ENCODE measurements around the gene CHFR.
"Not testable (repeated sequence)": the region's sequence is repeated elsewhere in the genome, so short reads cannot be mapped to it uniquely, and the experiment has no call there.

The CHFR gene

GRCh38 chr12:132856581-132856980 lies 30.8 kb downstream of the CHFR start:
- Histone ChIP-seq H3K4me3 (ENCODE audit: low read depth, low read length) (no peak overlapping the region), H3K36me3 (replicated peaks) (peaks cover 84% of the 10 kb centered on the region), H3K27me3 (replicated peaks) (no peaks in the 10 kb centered on the region), H3K27ac (no peak overlapping the region)
- no peak for DNase-seq
- no peak for TF ChIP-seq CTCF (IDR thresholded peaks at IDR 0.05; ENCODE audit: low read depth, low read length, missing control alignments)
- in situ Hi-C loops (cut with HindIII; ENCODE audit: low pct_ligation_motif_present, low sequenced_read_pairs), result no loop called here

- DNase-seq; H3K4me3 ChIP-seq (ENCODE audit: low read depth, low read length); H3K27me3 ChIP-seq (replicated peaks); in situ Hi-C loops (cut with HindIII; ENCODE audit: low pct_ligation_motif_present, low sequenced_read_pairs); H3K27ac ChIP-seq: not testable (repeated sequence)
- H3K36me3 ChIP-seq (replicated peaks), result peaks cover 81% of the 10 kb centered on the region
Measured at GRCh38 chr12:132855211-132855610, 32.2 kb downstream of the CHFR start.

GRCh38 chr12:132853285-132854092 lies 33.9 kb downstream of the CHFR start:
- Histone ChIP-seq H3K36me3 (replicated peaks) (peaks cover 74% of the 10 kb centered on the region), H3K27ac (no peak overlapping the region)

GRCh38 chr12:132852496-132852895 lies 34.9 kb downstream of the CHFR start:
- DNase-seq, result no peak
- in situ Hi-C loops (cut with HindIII; ENCODE audit: low pct_ligation_motif_present, low sequenced_read_pairs), result no loop called here
- Histone ChIP-seq H3K27ac (no peak overlapping the region), H3K4me3 (ENCODE audit: low read depth, low read length) (no peak overlapping the region), H3K36me3 (replicated peaks) (peaks cover 76% of the 10 kb centered on the region), H3K27me3 (replicated peaks) (no peaks in the 10 kb centered on the region)
- TF ChIP-seq CTCF (IDR thresholded peaks at IDR 0.05; ENCODE audit: low read depth, low read length, missing control alignments), result no peak

More at GRCh38 chr12:132853285-132854092, 33.9 kb downstream of the CHFR start:
- Histone ChIP-seq H3K27me3 (replicated peaks) (no peaks in the 10 kb centered on the region), H3K4me3 (ENCODE audit: low read depth, low read length) (no peak overlapping the region)
- in situ Hi-C loops (cut with HindIII; ENCODE audit: low pct_ligation_motif_present, low sequenced_read_pairs), result no loop called here
- no peak for TF ChIP-seq CTCF (IDR thresholded peaks at IDR 0.05; ENCODE audit: low read depth, low read length, missing control alignments)
- no peak for DNase-seq

- Histone ChIP-seq H3K36me3 (replicated peaks) (peaks cover 85% of the 10 kb centered on the region), H3K4me3 (ENCODE audit: low read depth, low read length) (no peak overlapping the region), H3K27ac (no peak overlapping the region), H3K27me3 (replicated peaks) (no peaks in the 10 kb centered on the region)
- in situ Hi-C loops (cut with HindIII; ENCODE audit: low pct_ligation_motif_present, low sequenced_read_pairs), result no loop called here
- DNase-seq, result no peak
- no peak for TF ChIP-seq CTCF (IDR thresholded peaks at IDR 0.05; ENCODE audit: low read depth, low read length, missing control alignments)
Measured at GRCh38 chr12:132851465-132851864, 35.9 kb downstream of the CHFR start.

GRCh38 chr12:132850291-132850690 lies 37.1 kb downstream of the CHFR start:
- H3K4me3 ChIP-seq (ENCODE audit: low read depth, low read length), result no peak overlapping the region
- H3K27me3 ChIP-seq (replicated peaks), result no peaks in the 10 kb centered on the region
- in situ Hi-C loops (cut with HindIII; ENCODE audit: low pct_ligation_motif_present, low sequenced_read_pairs), result no loop called here
- TF ChIP-seq CTCF (IDR thresholded peaks at IDR 0.05; ENCODE audit: low read depth, low read length, missing control alignments), result no peak
- H3K36me3 ChIP-seq (replicated peaks), result peaks cover 83% of the 10 kb centered on the region
- DNase-seq, result no peak
- no peak overlapping the region for H3K27ac ChIP-seq

All from brain microvascular endothelial cell (primary cell).